AG08395 (cell line): ENCODE data around the gene DOP1A.

Experiments used
- DNase-seq: peaks from one replicate; pipeline ENCODE4 v3.0.0; 2012; ENCODE audit warnings: mixed read lengths, low spot score

The DOP1A gene, protein sequence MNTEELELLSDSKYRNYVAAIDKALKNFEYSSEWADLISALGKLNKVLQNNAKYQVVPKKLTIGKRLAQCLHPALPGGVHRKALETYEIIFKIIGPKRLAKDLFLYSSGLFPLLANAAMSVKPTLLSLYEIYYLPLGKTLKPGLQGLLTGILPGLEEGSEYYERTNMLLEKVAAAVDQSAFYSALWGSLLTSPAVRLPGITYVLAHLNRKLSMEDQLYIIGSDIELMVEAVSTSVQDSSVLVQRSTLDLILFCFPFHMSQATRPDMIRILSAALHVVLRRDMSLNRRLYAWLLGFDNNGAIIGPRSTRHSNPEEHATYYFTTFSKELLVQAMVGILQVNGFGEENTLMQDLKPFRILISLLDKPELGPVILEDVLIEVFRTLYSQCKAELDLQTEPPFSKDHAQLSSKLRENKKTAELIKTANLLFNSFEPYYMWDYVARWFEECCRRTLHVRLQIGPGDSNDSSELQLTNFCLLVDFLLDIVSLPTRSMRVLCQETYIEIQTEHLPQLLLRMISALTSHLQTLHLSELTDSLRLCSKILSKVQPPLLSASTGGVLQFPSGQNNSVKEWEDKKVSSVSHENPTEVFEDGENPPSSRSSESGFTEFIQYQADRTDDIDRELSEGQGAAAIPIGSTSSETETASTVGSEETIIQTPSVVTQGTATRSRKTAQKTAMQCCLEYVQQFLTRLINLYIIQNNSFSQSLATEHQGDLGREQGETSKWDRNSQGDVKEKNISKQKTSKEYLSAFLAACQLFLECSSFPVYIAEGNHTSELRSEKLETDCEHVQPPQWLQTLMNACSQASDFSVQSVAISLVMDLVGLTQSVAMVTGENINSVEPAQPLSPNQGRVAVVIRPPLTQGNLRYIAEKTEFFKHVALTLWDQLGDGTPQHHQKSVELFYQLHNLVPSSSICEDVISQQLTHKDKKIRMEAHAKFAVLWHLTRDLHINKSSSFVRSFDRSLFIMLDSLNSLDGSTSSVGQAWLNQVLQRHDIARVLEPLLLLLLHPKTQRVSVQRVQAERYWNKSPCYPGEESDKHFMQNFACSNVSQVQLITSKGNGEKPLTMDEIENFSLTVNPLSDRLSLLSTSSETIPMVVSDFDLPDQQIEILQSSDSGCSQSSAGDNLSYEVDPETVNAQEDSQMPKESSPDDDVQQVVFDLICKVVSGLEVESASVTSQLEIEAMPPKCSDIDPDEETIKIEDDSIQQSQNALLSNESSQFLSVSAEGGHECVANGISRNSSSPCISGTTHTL (N-terminal part only)

DNA sequence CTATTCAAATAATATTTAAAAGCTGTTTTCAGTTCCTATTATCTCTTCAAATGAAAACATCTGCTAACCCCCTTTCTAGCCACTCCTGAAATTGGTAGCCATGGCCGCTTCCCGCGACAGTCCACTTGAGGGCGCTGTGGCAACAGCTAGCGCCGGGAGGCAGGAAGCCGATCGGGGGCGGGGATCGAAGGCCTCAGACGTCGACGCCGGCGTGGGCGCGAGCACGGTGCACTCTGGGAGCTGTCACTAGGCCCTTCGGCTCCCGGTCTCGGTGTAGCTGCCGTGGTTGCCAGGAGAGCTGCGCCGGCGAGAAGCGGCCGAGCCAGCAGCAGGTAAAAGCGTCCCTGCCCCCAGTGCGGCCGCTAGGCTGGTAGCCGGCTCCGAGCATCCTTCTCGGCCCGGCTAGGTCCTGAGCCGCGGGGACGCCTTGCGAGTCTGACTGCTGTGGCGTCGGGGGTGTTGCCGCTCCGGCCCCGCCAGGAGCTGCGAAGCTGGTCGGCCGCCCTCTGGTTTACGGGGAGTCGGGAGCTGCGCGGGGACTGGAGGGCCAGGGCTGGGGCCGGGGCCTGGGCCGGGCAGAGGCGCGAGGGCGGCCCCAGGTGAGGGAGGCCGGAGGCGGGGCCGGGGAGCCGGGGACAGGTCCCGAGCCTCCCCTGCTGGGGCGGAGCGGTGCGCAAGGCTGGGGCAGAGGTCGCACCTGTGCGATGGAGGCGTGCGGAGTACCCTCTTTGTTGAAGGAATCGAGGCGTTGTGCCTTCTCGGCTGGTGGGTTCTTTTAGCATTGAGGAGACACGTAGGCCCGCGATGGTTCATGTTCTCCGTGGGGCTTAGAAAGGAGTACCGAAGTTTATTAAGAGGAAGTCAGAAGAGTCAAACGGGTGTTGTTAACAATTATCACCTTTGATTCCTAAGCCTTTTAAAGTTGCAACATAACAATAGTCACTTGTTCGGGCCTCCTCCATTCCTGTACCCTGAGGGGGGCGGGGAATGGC, at the start of gene DOP1A:
DOP1A (plus strand) TSS at position 224 of the 992 bp plus-strand sequence. CDS start 29,307 bp downstream, outside the sequence.
- DNase-seq = peak; percentile 95

DNA sequence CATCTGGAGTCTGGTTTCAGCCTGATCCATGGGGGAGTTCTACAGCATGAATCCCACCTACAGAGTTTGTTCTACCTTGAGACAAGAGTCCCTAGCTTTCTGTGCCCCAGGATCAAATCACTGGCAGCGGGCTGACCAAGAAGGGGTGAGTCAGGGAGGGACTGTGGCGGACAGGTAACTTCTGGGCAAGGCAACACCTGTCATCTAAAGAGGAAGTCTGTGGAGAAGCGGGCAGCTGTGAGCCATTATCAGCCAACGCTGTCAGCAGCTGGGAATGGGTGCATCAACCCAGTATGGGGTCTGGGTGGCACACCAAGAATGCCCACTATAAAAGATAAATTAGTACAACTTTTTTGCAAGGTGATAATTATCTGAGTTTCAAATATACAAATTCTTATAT, 47.7 kb upstream of the DOP1A start:
- DNase-seq = no peak

DNA sequence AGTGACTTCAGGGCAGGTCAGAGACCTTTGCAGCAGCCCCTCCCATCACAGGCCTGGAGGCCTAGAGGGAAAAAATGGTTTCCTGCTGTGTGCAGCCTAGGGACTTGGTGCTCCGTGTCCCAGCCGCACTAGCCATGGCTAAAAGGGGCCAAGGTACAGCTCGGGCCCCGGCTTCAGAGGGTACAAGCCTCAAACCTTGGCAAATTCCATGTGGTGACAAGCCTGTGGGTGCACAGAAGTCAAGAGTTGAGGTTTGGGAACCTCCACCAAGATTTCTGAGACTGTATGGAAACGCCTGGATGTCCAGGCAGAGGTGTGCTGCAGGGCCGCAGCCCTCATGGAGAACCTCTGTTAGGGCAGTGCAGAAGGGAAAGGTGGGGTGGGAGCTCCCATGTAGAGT, 35.8 kb upstream of the DOP1A start:
- DNase-seq = no peak

DNA sequence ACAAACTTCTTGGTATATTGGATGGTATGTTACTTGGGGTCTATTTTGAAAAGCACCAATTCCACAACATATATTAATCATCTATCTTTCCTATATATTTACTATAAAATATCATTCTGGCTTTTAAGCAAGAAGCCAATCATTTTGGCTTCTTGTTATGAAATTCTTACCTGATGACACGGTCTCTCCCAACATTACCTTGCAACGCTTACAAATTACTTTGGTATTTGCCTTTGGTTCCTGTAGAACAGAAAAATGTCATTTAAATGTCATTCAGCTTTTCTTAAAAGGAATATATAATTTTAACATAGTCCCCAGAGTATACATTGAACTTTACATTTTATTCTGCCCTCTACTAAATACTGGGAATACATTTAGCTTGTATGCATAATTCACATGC, 29.2 kb upstream of the DOP1A start:
- DNase-seq = no peak

DNA sequence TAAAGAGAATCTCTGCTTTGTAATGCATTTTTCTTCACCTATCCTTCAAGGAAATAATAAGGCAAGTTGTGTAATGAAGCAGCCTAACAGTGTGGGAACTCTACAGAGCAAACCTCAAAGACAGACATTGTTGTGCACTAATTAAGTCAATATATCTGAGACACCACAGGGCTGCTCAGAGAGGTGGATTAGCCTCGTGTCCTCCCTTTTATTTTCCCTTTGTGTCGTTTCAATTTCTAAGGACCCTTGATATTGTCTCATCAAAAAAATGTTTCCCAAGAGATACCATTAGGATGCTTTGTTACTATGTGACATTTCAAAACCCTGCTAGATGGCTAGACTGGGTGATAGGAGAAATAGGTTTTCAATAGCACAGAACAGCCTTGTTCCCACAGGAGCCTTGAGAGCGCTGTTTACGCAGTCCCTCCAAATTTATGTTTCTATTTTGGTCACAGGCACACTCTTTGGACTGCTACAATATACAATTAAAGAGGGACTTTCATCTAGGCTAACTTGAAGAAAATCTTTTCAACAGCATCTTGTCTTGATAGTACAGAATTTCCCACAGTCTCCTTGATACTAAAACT, 24.9 kb upstream of the DOP1A start:
- no peak for DNase-seq

DNA sequence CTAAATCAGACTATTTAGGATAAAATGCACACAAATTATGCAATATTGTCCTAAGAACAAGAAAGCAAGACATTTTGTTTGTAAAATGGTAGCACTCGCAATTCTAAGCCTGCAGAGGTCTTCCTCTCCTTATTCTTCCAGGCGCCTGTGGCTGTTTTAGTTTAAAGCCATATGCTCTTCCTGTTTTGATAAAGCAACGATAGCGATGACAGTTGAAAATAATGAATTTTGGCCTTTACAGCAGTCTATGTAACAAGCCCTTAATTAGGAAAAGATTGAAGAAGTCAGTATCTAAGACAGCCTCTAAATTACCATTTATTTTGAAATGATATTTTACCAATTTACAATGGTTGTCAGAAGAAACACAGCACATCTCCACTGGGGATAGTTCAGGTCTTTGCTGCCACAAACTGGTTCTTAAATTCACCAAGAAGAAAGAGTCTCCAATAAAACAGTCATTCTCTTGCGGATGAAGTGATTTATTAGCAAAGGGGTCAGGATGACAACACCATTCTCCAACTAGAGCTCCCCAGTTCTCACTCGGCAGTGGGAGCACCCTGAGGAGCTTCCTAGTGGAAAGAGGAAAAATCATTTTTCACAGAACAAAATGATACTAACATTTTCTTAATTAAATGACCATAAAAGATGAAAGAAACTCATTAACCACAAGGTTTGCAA, 23.2 kb upstream of the DOP1A start:
- DNase-seq = no peak

DNA sequence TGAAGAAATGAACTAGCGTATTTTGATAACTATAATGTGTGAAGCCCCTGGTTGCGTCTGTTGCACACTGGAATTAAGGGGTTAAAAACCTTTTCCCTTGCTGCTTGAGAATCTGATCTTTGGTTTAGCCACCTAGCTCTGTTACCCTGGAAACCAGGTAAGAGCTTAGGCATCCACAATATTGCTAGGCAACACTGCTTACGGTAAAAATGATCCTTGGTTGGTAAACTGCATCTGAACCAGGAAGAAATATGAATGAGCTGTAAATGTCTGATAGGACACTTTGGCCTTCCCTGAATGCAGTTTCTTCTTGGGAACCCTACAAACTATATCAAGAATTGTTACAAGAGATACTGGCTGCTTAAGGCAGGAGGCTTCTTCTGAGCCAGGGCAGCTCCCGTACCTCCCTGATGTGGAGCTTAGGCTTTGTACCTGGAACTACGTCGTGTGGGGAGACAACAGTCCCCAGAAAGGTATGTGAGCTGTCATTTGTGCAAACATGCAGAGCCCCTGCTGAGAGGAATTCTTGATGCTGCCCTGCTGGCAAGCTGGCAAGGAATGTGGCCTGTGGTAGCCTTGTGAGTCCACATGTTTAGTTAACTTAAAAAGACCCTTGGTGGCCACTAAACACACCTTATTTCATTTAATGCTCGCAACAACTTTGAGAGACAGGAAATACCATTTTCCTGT, 20.3 kb upstream of the DOP1A start:
- DNase-seq = no peak

DNA sequence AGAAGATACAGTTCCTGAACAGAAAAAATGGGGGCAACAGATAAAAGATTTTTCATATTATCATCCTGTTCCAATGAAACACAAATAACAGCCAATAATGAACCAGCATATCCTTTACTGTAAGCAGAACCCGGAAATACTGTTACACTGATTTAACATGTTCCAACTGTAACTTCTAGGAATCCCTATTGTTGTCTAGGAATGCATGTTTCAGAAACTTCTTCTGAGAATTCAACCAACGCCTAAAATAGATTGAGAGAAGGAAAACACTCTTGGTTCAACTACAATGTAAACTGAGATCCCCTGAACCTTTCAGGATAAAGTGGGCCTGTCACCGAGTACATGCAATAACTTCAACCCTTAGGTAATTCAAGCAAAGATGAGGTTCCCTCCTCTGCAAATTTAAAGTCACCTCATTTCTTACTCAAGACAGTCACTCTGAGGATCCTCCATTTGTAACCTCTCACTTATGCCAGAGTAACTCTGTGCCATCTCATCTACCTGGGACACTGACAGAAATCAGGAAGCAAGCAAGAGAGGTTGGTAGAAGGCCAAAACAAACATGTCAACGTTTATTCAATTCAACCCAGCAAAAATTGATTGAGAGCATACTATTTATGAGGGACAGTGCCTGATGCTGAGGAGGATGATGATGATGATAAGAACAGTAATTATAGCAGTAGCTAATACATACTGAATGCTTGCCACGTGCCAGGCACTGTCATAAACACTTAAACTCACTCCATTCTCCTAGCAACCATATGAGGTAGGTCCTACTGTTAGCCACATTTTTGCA, 15.9 kb upstream of the DOP1A start:
- DNase-seq = no peak

DNA sequence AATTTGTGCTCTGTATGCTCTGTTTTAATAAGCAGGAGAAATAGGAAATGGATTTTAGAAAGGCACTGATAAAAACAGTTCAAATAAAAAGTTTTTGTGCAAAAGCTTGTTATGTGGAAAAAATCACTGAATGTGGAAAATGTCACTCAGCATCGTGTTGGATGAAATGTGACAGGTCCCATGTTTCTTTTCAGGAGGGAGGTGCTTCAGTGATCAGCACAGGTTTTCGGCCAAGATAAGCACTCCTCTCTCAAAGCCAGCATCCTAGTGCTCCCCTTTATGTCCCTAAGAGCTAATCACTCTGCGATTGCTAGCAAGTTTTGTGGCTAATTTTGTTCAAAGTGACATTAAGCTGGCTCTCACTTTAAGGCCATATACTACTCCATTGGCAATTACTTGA, 13.8 kb upstream of the DOP1A start:
- DNase-seq = no peak

DNA sequence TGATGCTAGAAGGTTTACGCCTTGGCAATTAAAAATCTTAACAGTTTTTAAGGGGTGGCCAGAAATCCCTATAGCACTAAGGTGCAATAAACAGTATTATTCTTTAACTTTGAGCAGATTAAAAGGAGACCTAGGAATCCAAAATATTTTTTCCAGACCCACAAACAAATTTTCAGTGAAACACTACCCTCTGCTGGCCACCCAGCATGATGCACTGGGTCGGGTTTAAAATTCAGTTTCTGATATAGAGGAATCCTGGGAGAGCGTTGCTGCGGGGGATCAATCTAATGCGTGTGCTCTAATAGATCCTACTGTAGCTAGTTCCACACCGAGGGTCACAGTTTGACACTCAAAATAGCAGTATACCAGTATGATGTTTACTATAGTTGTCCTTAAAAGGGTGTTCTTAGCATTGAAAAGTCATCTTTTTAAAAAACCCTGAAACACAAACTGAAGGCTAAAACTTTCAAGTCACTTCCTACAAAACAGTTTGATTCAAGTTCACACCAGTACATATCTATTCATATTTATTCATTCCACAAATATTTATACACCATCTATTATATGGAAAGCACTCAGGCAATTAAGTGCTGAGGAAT, 12.0 kb upstream of the DOP1A start:
- DNase-seq = peak; percentile 71

DNA sequence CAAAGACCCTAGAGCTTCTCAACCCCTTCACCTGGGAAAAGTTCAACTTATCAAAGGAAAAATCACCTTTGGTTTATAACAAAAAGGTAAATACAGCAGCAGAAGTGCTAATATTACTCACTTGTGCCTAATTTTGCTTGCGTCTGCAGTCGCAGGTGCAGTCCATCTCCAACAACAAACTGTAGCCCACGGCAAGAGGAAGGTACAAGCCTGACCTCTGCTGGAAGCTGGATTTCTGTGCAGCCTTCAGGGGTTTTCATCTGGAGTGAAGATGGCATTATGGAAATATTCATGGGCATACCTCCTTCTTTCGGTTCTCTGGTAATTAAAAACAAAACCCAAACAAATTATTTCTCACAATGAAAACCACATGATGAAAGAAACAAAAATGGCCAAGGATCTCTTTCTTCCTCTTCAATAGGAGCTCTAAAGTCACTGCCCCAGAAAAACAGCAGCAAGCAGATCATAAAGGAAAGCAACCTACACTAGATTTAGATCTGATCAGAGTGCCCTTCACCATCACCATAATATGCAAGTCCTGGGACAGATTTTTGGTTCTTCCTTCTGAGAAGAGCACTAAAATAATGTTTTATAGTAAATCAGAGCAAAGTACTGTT, 9.7 kb upstream of the DOP1A start:
- DNase-seq = peak; percentile 65

DNA sequence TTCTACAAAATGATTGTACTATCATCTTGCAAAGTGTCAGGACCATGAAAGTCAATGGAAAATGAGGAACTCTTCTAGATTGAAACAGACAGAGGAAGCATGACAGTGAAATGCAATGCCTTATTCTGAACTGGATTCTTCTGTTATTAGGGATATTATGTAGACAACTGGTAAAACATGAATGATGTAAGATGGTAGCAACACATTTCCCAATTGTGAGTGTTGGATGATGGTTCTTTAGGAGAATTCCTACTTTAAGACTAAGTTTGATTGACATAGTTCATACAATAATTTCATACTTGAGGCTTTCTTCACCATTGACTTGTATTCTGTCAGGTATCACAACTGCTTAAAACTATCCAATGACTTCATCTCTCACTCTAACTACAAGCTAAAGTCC, 6.3 kb upstream of the DOP1A start:
- no peak for DNase-seq

DNA sequence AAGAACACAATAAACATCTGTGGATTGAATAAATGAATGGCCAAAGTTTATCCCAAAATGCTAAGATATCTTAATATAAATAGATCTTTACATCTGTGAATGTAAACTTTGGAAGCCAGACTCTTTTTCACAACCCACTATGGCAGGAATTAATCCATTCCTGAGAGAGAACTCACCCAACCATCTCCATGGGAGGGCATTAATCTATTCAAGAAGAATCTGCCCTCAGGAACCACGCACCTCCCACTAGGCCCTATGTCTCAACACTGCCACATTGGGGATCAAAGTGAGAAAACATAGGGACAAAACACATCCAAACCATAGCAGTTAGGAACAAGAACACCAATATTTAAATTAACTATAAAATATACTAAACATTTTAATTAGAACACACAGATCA, 5.2 kb upstream of the DOP1A start:
- peak; percentile 17 for DNase-seq

DNA sequence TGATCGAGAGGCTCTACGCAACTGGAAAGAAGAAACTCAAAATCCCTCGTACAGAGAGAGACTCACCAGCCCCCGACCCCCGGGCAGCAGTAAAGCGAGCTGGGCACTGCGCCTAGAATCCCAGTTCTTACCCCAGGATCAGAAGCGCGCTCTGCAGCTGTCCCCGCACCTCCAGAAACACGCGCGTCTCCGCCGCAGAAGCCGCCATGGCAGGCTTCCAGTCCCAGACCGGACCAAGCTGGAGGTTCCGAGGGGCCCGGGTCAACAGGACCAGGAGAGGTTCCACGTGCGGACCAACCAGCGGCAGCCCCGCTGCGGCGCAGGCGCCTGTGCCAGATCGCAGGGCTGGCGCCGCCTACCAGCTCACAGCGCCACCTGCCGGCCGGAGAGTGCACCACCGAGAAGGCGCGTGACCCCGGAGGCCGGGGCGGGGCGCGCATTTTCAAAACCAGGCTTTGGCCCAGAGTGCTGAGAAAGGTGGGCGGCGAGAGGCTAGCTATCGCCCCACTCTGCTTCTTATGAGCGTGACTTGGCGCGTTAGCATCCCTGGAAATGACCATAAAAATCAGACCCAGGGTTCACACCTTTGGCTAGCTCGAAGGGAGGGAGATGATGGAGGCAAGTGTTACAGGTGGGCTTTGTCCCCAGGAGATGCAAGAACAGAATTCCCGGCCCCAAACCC, 1.8 kb upstream of the DOP1A start, which contains the start of gene UBE3D:
UBE3D (minus strand) TSS at position 331 of the 682 bp plus-strand sequence; CDS start at position 208, 123 bp downstream.
- peak; percentile 95 for DNase-seq

DNA sequence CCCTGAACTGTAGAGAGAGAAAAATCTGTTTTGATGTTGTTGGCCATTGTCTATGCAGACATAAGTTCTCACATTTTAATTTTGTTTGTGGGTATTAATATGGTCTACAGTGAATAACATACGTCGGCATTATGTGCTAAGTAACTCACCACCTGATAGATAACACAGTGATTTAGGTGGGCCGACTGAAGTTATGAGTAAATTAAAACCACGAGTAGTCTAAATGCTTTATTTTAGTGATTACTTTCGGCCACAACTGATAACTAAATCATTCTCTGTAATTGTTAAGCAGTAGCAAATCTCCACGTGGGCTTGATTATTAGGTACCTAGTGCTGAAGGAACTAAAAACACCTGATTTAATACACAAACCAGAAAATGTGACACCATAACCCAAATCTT, 1.1 kb downstream of the DOP1A start:
- no peak for DNase-seq

DNA sequence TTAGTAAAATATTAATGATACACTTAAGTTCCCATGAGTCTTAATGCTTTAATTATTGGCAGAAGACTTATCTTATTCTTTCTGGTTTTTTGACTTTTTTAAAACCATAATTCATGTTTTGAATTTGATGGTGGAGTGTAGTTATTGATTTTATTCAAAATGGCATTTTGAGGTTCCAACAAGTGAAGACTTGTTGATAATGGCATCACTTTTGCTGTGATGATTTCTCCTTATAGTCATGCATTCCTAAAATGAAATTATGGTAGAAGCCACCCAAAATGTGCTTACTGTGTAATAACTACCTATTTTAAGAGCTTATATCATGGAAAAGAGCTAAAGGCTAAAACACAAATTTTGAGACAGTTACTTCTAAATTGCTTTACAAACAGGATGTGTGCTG, 2.2 kb downstream of the DOP1A start:
- no peak for DNase-seq

DNA sequence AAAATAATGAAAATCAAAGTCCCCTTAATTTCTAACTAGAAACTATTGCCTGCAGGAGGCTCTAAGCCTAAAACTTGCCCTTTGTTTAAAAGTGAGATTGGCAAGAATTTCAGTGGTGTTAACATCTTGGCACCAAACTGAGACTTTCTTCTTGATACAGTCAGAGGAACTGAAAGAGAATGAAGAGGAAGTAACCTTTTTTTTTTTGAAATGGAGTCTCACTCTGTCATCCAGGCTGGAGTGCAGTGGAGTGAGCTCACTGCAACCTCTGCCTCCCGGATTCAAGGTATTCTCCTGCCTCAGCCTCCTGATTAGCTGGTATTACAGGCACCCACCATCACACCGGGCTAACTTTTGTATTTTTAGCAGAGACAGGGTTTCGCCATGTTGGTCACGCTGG, 3.6 kb downstream of the DOP1A start:
- no peak for DNase-seq
